WTC11 (cell line): ENCODE results near the gene ZNF407. TPM values are rescaled to one million over a fixed set of nuclear protein-coding genes. Genes with fewer than 3 reads are reported as not detected.

Source experiments
- ATAC-seq: fragments of 200-7000 bp; cut with Tn5 transposase; 2 replicates; pipeline ENCODE4 v1.10.0; 2021; ENCODE audit warnings: mild to moderate bottlenecking, moderate library complexity
- CTCF ChIA-PET: fragments of 300-600 bp; sonication (Branson Sonifier 250); formaldehyde crosslinking; loops from one replicate; lab custom pipeline; 2021; ENCODE audit warnings: antibody characterized with exemption; lab: Charles Lee
- POLR2A ChIA-PET: fragments of 350-600 bp; sonication (Branson Sonifier 250); formaldehyde crosslinking; loops from one replicate; lab custom pipeline; 2021; ENCODE audit warnings: antibody characterized with exemption; lab: Charles Lee
- DNase-seq: peaks from one replicate; pipeline ENCODE4 v3.0.0; 2021; ENCODE audit warnings: low spot score
- H3K27ac Mint-ChIP-seq: 2 replicates; pipeline ENCODE4 v1.8.0; 2021; ENCODE audit warnings: mixed read lengths
- H3K27me3 Mint-ChIP-seq: 2 replicates; pipeline ENCODE4 v1.8.0; 2021; ENCODE audit warnings: low read depth, mild to moderate bottlenecking, moderate library complexity, mixed read lengths
- H3K36me3 Mint-ChIP-seq: 2 replicates; pipeline ENCODE4 v1.8.0; 2021; ENCODE audit warnings: mixed read lengths
- H3K4me1 Mint-ChIP-seq: 2 replicates; pipeline ENCODE4 v1.8.0; 2022; ENCODE audit warnings: mixed read lengths
- H3K4me3 Mint-ChIP-seq: 2 replicates; pipeline ENCODE4 v1.8.0; 2021; ENCODE audit warnings: mild to moderate bottlenecking, moderate library complexity, mixed read lengths
- H3K9me3 Mint-ChIP-seq: 2 replicates; pipeline ENCODE4 v1.8.0; 2021; ENCODE audit warnings: mixed read lengths
- ATF1 ChIP-seq: sonication (generic); formaldehyde crosslinking; IDR thresholded peaks from 2 replicates; pipeline ENCODE4 v1.8.1; 2023; ENCODE audit warnings: mild to moderate bottlenecking, moderate library complexity, missing genetic modification reagents
- CDX4 ChIP-seq: fragments of 250-450 bp; sonication (Bioruptor Pico); IDR thresholded peaks from 2 replicates; pipeline ENCODE4 v1.9.0; 2021; ENCODE audit warnings: moderate library complexity, mild to moderate bottlenecking, inconsistent platforms, borderline replicate concordance
- FOXK1 ChIP-seq: sonication (generic); formaldehyde crosslinking; IDR thresholded peaks from 2 replicates; pipeline ENCODE4 v1.8.0; 2022; ENCODE audit warnings: mild to moderate bottlenecking, moderate library complexity, missing genetic modification reagents
- MLX ChIP-seq: sonication (generic); formaldehyde crosslinking; IDR thresholded peaks from 2 replicates; pipeline ENCODE4 v1.8.1; 2023; ENCODE audit warnings: mild to moderate bottlenecking, missing genetic modification reagents, moderate library complexity
- MXD4 ChIP-seq: fragments of 250-450 bp; sonication (Bioruptor Pico); IDR thresholded peaks from 2 replicates; pipeline ENCODE4 v1.8.0; 2021; ENCODE audit warnings: mild to moderate bottlenecking, moderate library complexity, borderline replicate concordance
- NFATC4 ChIP-seq: fragments of 250-450 bp; sonication (Bioruptor Pico); IDR thresholded peaks from 2 replicates; pipeline ENCODE4 v1.9.0; 2021; ENCODE audit warnings: mild to moderate bottlenecking
- OVOL2 ChIP-seq: fragments of 250-450 bp; sonication (Bioruptor Pico); IDR thresholded peaks from 2 replicates; pipeline ENCODE4 v1.9.0; 2021; ENCODE audit warnings: mild to moderate bottlenecking, borderline replicate concordance
- TEAD1 ChIP-seq: sonication (generic); formaldehyde crosslinking; IDR thresholded peaks from 2 replicates; pipeline ENCODE4 v1.8.0; 2022; ENCODE audit warnings: mild to moderate bottlenecking, missing genetic modification reagents
- USF2 ChIP-seq: sonication (generic); formaldehyde crosslinking; IDR thresholded peaks from 2 replicates; pipeline ENCODE4 v1.8.1; 2023; ENCODE audit warnings: mild to moderate bottlenecking, missing genetic modification reagents, moderate library complexity
- ZNF138 ChIP-seq: sonication (generic); formaldehyde crosslinking; conservative IDR thresholded peaks from 2 replicates; pipeline ENCODE4 v1.8.1; 2022; ENCODE audit warnings: mild to moderate bottlenecking, moderate library complexity, missing genetic modification reagents
- ZNF232 ChIP-seq: sonication (generic); formaldehyde crosslinking; IDR thresholded peaks from 2 replicates; pipeline ENCODE4 v1.8.0; 2022; ENCODE audit warnings: mild to moderate bottlenecking, missing genetic modification reagents
- ZNF263 ChIP-seq: sonication (generic); formaldehyde crosslinking; IDR thresholded peaks from 2 replicates; pipeline ENCODE4 v1.8.1; 2022; ENCODE audit warnings: low read depth, mild to moderate bottlenecking, moderate library complexity, missing genetic modification reagents
- ZNF317 ChIP-seq: sonication (generic); formaldehyde crosslinking; IDR thresholded peaks from 2 replicates; pipeline ENCODE4 v1.8.1; 2023; ENCODE audit warnings: low read depth, mild to moderate bottlenecking, moderate library complexity, missing genetic modification reagents, borderline replicate concordance
- ZNF416 ChIP-seq: fragments of 250-450 bp; sonication (Bioruptor Pico); IDR thresholded peaks from 2 replicates; pipeline ENCODE4 v1.9.0; 2021; ENCODE audit warnings: mild to moderate bottlenecking, inconsistent platforms
- ZNF671 ChIP-seq: fragments of 250-450 bp; sonication (Bioruptor Pico); IDR thresholded peaks from 2 replicates; pipeline ENCODE4 v1.8.0; 2021; ENCODE audit warnings: mild to moderate bottlenecking
- total RNA-seq: library from RNA; stranded (reverse); gene quantifications from 3 replicates; pipeline ENCODE4 v1.2.3, GENCODE V29; 2021
- TF ChIP-seq, protein P1 (sequence below): sonication (generic); formaldehyde crosslinking; IDR thresholded peaks from 2 replicates; pipeline ENCODE4 v1.8.0; 2022; ENCODE audit warnings: mild to moderate bottlenecking, missing genetic modification reagents
- TF ChIP-seq, protein P2 (sequence below): sonication (generic); formaldehyde crosslinking; conservative IDR thresholded peaks from 2 replicates; pipeline ENCODE4 v1.8.1; 2022; ENCODE audit warnings: mild to moderate bottlenecking, missing genetic modification reagents

ZNF407 gene
- total RNA-seq, 1 experiment from 2014 or later: 6.5 TPM

GRCh38 chr18:74929110-74929509 is 331.4 kb downstream of the ZNF407 start:
- peaks cover 59% of the 10 kb centered on the region for H3K4me1 Mint-ChIP-seq
- peak; percentile 5; the same call in 1 of the 2 replicates for TF ChIP-seq USF2 (CRISPR knock-in tag)
- no peak for TF ChIP-seq ATF1
- H3K27ac Mint-ChIP-seq: peak overlapping the region; percentile 88; the same call in 1 of the 2 replicates
- H3K9me3 Mint-ChIP-seq: peaks cover 4% of the 10 kb centered on the region
- POLR2A ChIA-PET: interaction anchor here (1.2 kb wide), 1 partner anchor 54 kb away, joined by 3 read pairs; no protein-coding TSS in a partner anchor
- H3K36me3 Mint-ChIP-seq: 0 out of 2 replicates have a peak, but pooled peaks cover 2% of the 10 kb centered on the region
- DNase-seq: peak; percentile 34
- H3K27me3 Mint-ChIP-seq: no peaks in the 10 kb centered on the region
- CTCF ChIA-PET: no interaction called here
- ATAC-seq: peak; percentile 15
- H3K4me3 Mint-ChIP-seq: no peak overlapping the region

DNA sequence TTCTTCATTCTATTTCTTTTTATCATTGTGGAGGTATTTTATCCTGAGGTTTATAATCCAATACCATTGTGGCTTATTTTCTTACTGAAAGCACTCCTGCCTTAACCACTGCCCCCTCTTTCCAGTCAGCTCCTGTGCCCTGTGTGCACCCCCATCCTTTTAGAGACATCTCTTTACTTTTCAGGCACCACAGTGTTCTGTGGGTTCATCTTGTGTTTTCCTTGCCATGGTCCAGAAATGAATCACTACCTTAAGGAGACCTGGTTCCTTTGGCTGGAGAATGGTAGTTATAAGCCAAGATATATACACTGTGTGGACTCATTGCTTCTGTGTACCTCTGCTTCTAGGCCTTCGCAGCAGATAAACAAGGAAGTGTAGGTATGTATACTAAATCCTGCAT is 332.9 kb downstream of the ZNF407 start:
- TF ChIP-seq, protein P1, sequence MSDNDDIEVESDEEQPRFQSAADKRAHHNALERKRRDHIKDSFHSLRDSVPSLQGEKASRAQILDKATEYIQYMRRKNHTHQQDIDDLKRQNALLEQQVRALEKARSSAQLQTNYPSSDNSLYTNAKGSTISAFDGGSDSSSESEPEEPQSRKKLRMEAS (CRISPR knock-in tag): no peak
- TF ChIP-seq ZNF232 (no peak), FOXK1 (CRISPR knock-in tag) (no peak), TEAD1 (CRISPR knock-in tag) (no peak), MXD4 (CRISPR knock-in tag) (no peak), ZNF317 (CRISPR knock-in tag) (no peak), OVOL2 (CRISPR knock-in tag) (no peak)
- ChIA-PET CTCF (no interaction called here), POLR2A (interaction anchor here (0.6 kb wide), 1 partner anchor 254 kb away, joined by 3 read pairs; no protein-coding TSS in a partner anchor)
- ATAC-seq (no peak), DNase-seq (no peak)
- Mint-ChIP-seq H3K4me1 (peaks cover 51% of the 10 kb centered on the region), H3K36me3 (0 out of 2 replicates have a peak, but pooled peaks cover 2% of the 10 kb centered on the region), H3K9me3 (peaks cover 4% of the 10 kb centered on the region), H3K27me3 (no peaks in the 10 kb centered on the region), H3K4me3 (no peak overlapping the region), H3K27ac (no peak overlapping the region)

DNA sequence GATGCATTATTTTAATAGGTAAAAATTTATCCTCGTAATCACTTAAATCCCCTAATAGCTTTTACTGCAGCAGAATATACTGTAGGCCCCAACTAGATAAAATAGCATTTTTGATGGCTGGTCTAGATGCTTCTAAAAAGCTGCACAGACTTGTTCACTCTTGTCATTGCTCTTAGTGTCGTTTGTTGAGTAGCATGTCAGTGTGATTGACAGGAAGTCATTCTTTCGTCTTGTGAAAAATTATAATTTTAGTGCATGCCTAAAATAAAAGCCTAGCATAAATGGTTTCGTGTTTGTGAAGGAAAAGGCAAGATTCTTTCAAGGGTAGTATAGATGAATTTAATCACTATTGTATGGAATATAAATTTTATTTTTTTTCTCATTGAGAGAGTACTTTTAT is 336.3 kb downstream of the ZNF407 start:
- no peak overlapping the region for H3K27ac Mint-ChIP-seq
- peaks cover 31% of the 10 kb centered on the region for H3K4me1 Mint-ChIP-seq
- no peaks in the 10 kb centered on the region for H3K36me3 Mint-ChIP-seq
- no peak overlapping the region for H3K4me3 Mint-ChIP-seq
- ChIA-PET CTCF (no interaction called here), POLR2A (no interaction called here)
- ATAC-seq (no peak), DNase-seq (no peak)
- no peaks in the 10 kb centered on the region for H3K27me3 Mint-ChIP-seq
- TF ChIP-seq ZNF138 (CRISPR knock-in tag): no peak
- TF ChIP-seq ZNF416: no peak
- no peak for TF ChIP-seq MXD4 (CRISPR knock-in tag)
- TF ChIP-seq MLX (CRISPR knock-in tag): no peak
- no peaks in the 10 kb centered on the region for H3K9me3 Mint-ChIP-seq

DNA sequence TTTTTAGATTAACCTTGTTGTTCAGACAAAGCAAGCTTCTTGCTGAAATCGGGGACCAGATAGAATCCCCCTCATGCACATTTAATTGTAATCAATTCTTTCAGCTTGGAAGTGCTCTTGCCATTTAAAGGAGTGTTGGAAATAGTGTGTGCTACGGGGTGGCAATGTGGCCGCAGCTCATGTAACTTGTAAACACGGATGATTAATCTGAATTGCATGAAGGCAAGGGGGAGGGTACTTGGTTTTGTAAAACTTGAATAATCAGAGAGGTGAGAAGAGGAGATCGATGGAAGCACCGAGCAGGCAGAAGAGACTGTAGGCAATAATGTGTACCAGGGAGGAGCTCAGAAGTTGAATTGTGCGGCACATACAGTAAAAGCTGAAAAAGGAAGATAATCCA is 337.8 kb downstream of the ZNF407 start:
- CTCF ChIA-PET: interaction anchor here (0.6 kb wide), 1 partner anchor 1321 kb away, joined by 3 read pairs; no protein-coding TSS in a partner anchor
- no peak for TF ChIP-seq NFATC4 (CRISPR knock-in tag)
- no peak for TF ChIP-seq ZNF671 (CRISPR knock-in tag)
- TF ChIP-seq CDX4 (CRISPR knock-in tag): no peak
- no peak for TF ChIP-seq ZNF263 (CRISPR knock-in tag)
- TF ChIP-seq, protein P2, sequence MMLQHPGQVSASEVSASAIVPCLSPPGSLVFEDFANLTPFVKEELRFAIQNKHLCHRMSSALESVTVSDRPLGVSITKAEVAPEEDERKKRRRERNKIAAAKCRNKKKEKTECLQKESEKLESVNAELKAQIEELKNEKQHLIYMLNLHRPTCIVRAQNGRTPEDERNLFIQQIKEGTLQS (CRISPR knock-in tag): no peak
- peak overlapping the region; percentile 20 for H3K27ac Mint-ChIP-seq
- no peak for DNase-seq
- no peaks in the 10 kb centered on the region for H3K36me3 Mint-ChIP-seq
- H3K27me3 Mint-ChIP-seq: no peaks in the 10 kb centered on the region
- ATAC-seq: no peak
- no peaks in the 10 kb centered on the region for H3K9me3 Mint-ChIP-seq
- peaks cover 19% of the 10 kb centered on the region for H3K4me1 Mint-ChIP-seq
- no peak overlapping the region for H3K4me3 Mint-ChIP-seq
- POLR2A ChIA-PET: no interaction called here
